Measurements from ENCODE around the gene VCAM1. TPM values are rescaled to one million over a fixed set of nuclear protein-coding genes. Genes with fewer than 3 reads are reported as not detected.

The VCAM1 gene
- total RNA-seq, 3 donors from 2014 or later (not counting 1 experiment from before 2014, with no cell fraction given) = 0.12 to 0.15 TPM; not detected in 1

- TF ChIP-seq CTCF (IDR thresholded peaks at IDR 0.05) = no peak
- peak; percentile 28 to 35 for DNase-seq
- peaks cover 22% of the 10 kb centered on the region for H3K4me1 ChIP-seq (ENCODE audit: control insufficient read depth, insufficient read depth, low read length)
- Mint-ChIP-seq H3K4me1 (peaks cover 42 to 45% of the 10 kb centered on the region in 2 donors), H3K9me3 (no peaks in the 10 kb centered on the region), H3K27me3 (ENCODE audit: low read depth in 2 of 2) (peaks cover 3 to 14% of the 10 kb centered on the region in 2 donors), H3K4me3 (peak overlapping the region; percentile 84), H3K27ac (peak overlapping the region; percentile 88 to 96), H3K36me3 (no peaks in the 10 kb centered on the region)
- peak; percentile 19 to 27 (median 22) for ATAC-seq
- WGBS (ENCODE audit: insufficient coverage) = 96% methylated on average over 3 of the region's 3 CpGs
- intact Hi-C loops (cut with micrococcal nuclease) = loop anchor here (2.0 to 10.0 kb wide), 7 partner anchors 129 to 689 kb away; partner anchors contain the start of gene S1PR1
- peak overlapping the region; percentile 61 for H3K27ac ChIP-seq (ENCODE audit: low read length)
- no peak overlapping the region for H3K4me3 ChIP-seq (ENCODE audit: low read length)
- peaks cover 2% of the 10 kb centered on the region for H3K27me3 ChIP-seq (ENCODE audit: control insufficient read depth, insufficient read depth, low read length)
- no peaks in the 10 kb centered on the region for H3K36me3 ChIP-seq (ENCODE audit: control insufficient read depth, insufficient read depth, low read length)
- H3K9me3 ChIP-seq (ENCODE audit: control insufficient read depth, insufficient read depth, low read length) = no peaks in the 10 kb centered on the region
Measured at GRCh38 chr1:100713626-100714025, 5.9 kb upstream of the VCAM1 start.

- ATAC-seq (peak in 1 of 3 donors; percentile 34), DNase-seq (peak in 1 of 2 donors; percentile 22)
- peaks cover 6 to 11% of the 10 kb centered on the region in 2 donors for H3K27me3 Mint-ChIP-seq (ENCODE audit: low read depth in 2 of 2)
- H3K4me3 ChIP-seq (ENCODE audit: low read length) = no peak overlapping the region
- WGBS (ENCODE audit: insufficient coverage) = 57% methylated on average over 1 of the region's 1 CpG
- no peaks in the 10 kb centered on the region for H3K36me3 Mint-ChIP-seq
- no peak for TF ChIP-seq CTCF (IDR thresholded peaks at IDR 0.05)
- H3K36me3 ChIP-seq (ENCODE audit: control insufficient read depth, insufficient read depth, low read length) = no peaks in the 10 kb centered on the region
- intact Hi-C loops (cut with micrococcal nuclease) = loop anchor here (5.0 to 10.0 kb wide), 5 partner anchors 130 to 690 kb away; partner anchors contain the start of gene S1PR1
- peaks cover 22% of the 10 kb centered on the region for H3K4me1 ChIP-seq (ENCODE audit: control insufficient read depth, insufficient read depth, low read length)
- H3K4me3 Mint-ChIP-seq = no peak overlapping the region
- H3K4me1 Mint-ChIP-seq = peaks cover 41 to 42% of the 10 kb centered on the region in 2 donors
- H3K27me3 ChIP-seq (ENCODE audit: control insufficient read depth, insufficient read depth, low read length) = peaks cover 2% of the 10 kb centered on the region
- H3K9me3 ChIP-seq (ENCODE audit: control insufficient read depth, insufficient read depth, low read length) = no peaks in the 10 kb centered on the region
- peak overlapping the region; percentile 62 to 77 for H3K27ac Mint-ChIP-seq
- H3K9me3 Mint-ChIP-seq = no peaks in the 10 kb centered on the region
- H3K27ac ChIP-seq (ENCODE audit: low read length) = no peak overlapping the region
Measured at GRCh38 chr1:100714599-100714998, 4.9 kb upstream of the VCAM1 start.

- peaks cover 16% of the 10 kb centered on the region for H3K4me1 ChIP-seq (ENCODE audit: control insufficient read depth, insufficient read depth, low read length)
- H3K4me3 ChIP-seq (ENCODE audit: low read length) = no peak overlapping the region
- ATAC-seq (no peak), DNase-seq (no peak)
- WGBS (ENCODE audit: insufficient coverage) = 93% methylated on average over 6 of the region's 6 CpGs
- H3K27ac ChIP-seq (ENCODE audit: low read length) = no peak overlapping the region
- no peak overlapping the region for H3K27ac Mint-ChIP-seq
- no peaks in the 10 kb centered on the region for H3K27me3 ChIP-seq (ENCODE audit: control insufficient read depth, insufficient read depth, low read length)
- no peaks in the 10 kb centered on the region for H3K36me3 ChIP-seq (ENCODE audit: control insufficient read depth, insufficient read depth, low read length)
- peaks cover 7 to 21% of the 10 kb centered on the region in 2 donors for H3K27me3 Mint-ChIP-seq (ENCODE audit: low read depth in 2 of 2)
- no peaks in the 10 kb centered on the region for H3K9me3 Mint-ChIP-seq
- H3K36me3 Mint-ChIP-seq = no peaks in the 10 kb centered on the region
- intact Hi-C loops (cut with micrococcal nuclease) = loop anchor here (10.0 kb wide), 3 partner anchors 132 to 692 kb away; no protein-coding TSS in a partner anchor
- no peaks in the 10 kb centered on the region for H3K9me3 ChIP-seq (ENCODE audit: control insufficient read depth, insufficient read depth, low read length)
- no peak overlapping the region for H3K4me3 Mint-ChIP-seq
- peaks cover 31 to 33% of the 10 kb centered on the region in 2 donors for H3K4me1 Mint-ChIP-seq
- no peak for TF ChIP-seq CTCF (IDR thresholded peaks at IDR 0.05)
Measured at GRCh38 chr1:100717218-100717617, 2.3 kb upstream of the VCAM1 start.

GRCh38 chr1:100718581-100718980 lies 961 bp upstream of the VCAM1 start:
- no peak overlapping the region for H3K4me3 ChIP-seq (ENCODE audit: low read length)
- H3K27ac Mint-ChIP-seq = no peak overlapping the region
- TF ChIP-seq CTCF (IDR thresholded peaks at IDR 0.05) = no peak
- ATAC-seq (no peak), DNase-seq (no peak)
- no peaks in the 10 kb centered on the region for H3K36me3 Mint-ChIP-seq
- H3K4me3 Mint-ChIP-seq = no peak overlapping the region
- peaks cover 3% of the 10 kb centered on the region for H3K27me3 ChIP-seq (ENCODE audit: control insufficient read depth, insufficient read depth, low read length)
- no peaks in the 10 kb centered on the region for H3K9me3 Mint-ChIP-seq
- peaks cover 12 to 34% of the 10 kb centered on the region in 2 donors for H3K27me3 Mint-ChIP-seq (ENCODE audit: low read depth in 2 of 2)
- peaks cover 4% of the 10 kb centered on the region for H3K4me1 ChIP-seq (ENCODE audit: control insufficient read depth, insufficient read depth, low read length)
- no peaks in the 10 kb centered on the region for H3K36me3 ChIP-seq (ENCODE audit: control insufficient read depth, insufficient read depth, low read length)
- H3K27ac ChIP-seq (ENCODE audit: low read length) = no peak overlapping the region
- no peaks in the 10 kb centered on the region for H3K9me3 ChIP-seq (ENCODE audit: control insufficient read depth, insufficient read depth, low read length)
- H3K4me1 Mint-ChIP-seq = peaks cover 18 to 20% of the 10 kb centered on the region in 2 donors
- WGBS (ENCODE audit: insufficient coverage) = 72% methylated on average over 3 of the region's 4 CpGs
- intact Hi-C loops (cut with micrococcal nuclease) = loop anchor here (10.0 kb wide), 3 partner anchors 134 to 694 kb away; no protein-coding TSS in a partner anchor

Data from natural killer cell (primary cell).